HG03354 (cell line): ENCODE measurements around the gene CYB5D1.
A peak's percentile ranks its signal among the peaks of the same experiment; 100 is the strongest.

Experiments
- ATAC-seq: cut with Tn5 transposase; IDR thresholded peaks from one replicate; pipeline ENCODE4 v1.9.1; 2021; ENCODE audit warnings: mild to moderate bottlenecking; ENCODE audit not compliant: unreplicated experiment, poor library complexity, severe bottlenecking

CYB5D1 gene

DNA sequence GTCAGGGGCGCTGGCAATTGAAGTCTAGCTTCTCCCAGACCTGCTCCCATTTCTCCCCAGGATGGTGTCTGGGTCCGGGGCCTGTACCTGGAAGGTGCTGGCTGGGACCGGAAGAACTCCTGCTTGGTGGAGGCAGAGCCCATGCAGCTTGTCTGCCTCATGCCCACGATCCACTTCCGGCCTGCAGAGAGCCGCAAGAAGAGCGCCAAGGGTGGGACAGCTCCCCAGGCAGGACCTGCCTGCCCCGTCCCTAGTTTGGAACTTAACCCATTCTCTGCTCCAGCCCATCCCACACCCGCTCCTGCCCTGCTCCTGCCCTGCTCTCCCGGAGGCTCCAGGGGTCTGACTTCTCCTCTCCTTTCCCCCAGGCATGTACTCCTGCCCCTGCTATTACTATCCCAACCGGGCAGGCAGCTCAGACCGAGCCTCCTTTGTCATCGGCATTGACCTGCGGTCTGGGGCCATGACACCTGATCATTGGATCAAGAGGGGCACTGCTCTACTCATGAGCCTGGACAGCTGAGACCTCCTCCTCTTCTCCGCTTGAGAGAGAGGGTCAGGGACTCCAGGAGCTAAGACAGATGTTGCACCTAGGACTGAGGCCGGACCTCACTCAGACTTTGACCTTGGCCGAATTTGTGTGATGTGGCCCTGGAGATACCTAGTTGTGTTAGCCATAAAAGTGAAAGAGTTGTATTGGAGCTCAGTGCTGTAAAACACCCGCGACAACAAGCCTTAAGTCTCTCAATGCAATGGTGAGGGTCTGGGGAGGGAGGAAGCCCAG, 24.6 kb upstream of the CYB5D1 start:
- ATAC-seq = no peak

- ATAC-seq = peak; percentile 53
These were observed 23.8 kb upstream of the CYB5D1 start, which contains the start of gene KDM6B for GRCh38 chr17:7833795-7834541. Gene KDM6B, plus strand, starts transcription at chr17:7834217. Its CDS starts 11,338 bp downstream, at chr17:7845555.

DNA sequence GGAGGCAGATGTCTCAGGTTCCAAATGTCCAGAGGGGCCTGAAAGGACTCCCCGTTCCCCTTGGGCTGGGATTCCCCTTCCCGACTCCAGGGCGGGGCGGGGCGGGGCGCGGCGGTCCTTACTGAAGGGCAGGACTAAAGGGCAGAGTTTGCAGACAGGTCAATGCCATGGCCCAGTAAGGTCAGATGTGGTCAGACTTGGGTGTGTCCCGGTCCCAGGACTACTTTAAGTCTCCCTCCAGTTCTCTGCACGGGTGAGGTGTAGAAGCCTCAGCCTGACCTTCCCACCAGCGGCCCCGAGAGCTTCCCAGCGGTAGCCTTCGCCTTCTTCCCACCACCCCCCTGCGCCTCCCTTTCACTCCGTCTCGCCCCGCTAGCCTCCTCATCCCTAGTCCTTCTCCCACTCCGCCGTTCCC, 23.3 kb upstream of the CYB5D1 start:
- no peak for ATAC-seq

DNA sequence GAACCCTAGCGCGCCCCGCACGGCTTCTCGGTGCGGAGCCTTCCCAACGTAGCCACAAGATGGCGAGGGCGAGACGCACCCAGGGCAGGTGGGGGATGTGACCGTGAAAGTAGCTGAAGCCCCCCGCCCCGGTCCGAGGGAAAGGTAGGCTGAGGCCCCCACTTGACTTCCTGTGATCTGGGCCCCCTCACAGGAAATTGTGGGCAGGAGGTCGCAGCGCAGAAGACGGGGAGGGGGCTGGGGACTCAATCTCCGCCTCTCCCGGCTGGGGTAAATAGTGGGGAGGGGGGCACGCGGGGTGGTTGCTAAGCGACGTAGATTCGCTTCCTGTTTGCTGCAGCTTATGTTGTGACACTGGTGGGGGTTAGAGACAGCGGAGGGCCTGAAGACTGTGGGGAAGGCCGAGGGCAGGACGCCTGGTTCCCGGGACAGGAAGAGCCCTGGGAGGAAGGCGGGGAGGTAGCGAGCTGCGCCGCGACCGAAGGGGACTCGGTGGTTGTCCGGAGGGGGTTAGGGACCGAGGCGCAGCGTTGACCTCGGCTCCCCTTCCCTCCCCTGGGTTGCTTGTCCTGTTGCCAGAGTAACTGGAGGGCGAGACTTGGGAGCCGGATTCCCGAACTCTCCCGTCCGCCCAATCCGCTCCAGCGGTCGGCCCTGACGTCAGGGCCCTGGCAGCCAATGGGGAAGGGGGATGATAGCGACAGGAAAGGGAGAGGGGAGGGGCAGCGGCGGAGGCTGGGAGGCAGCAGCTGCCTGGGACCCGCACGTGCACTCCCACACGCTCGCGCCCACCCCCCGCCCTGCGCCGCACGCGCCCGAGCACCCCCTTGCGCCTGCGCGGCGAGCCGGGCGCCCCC, 22.6 kb upstream of the CYB5D1 start:
- ATAC-seq = peak; percentile 44

GRCh38 chr17:7835814-7836595, 21.8 kb upstream of the CYB5D1 start:
- peak; percentile 37 for ATAC-seq

GRCh38 chr17:7836596-7837407, 21.0 kb upstream of the CYB5D1 start:
- ATAC-seq = no peak

- no peak for ATAC-seq
These were observed 20.3 kb upstream of the CYB5D1 start for GRCh38 chr17:7837408-7838088.

GRCh38 chr17:7838090-7839075, 19.4 kb upstream of the CYB5D1 start:
- no peak for ATAC-seq

DNA sequence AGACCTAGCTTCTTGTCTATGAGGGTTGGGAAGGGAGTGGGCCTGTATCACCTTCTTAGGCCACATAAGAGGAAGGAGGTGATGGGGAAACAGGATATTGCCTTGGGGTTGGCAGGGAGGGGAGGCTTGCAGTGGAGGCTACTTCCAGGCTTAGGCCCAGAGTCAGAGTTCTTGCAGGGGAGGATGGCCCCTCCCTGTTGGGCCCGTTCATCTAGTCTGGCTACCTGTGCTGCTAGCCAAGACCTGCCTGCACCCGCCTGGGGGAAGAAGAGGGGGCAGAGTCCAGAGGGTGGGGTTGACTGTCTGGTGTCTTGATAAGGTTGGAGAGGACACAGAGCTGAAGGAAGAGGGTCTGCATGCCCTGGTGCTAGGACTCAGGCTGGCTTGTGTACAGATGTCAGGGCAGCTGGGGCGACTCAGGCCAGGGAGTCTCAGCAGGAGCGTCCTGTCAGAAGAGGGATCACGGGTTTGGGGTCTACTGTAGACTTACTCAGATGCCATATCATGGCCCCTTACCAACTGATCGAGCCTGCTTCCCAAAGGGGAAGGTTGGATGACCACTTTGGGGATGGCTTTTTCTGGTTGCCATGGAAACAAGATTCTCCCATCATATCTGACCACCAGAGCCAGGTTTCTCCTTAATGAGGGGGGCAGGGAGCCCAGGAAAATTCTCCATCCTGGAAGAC, 18.5 kb upstream of the CYB5D1 start:
- ATAC-seq = no peak

- ATAC-seq = no peak
These were observed 17.9 kb upstream of the CYB5D1 start for GRCh38 chr17:7839876-7840261.

- ATAC-seq = no peak
These were observed 17.4 kb upstream of the CYB5D1 start for GRCh38 chr17:7840441-7840840.

GRCh38 chr17:7840875-7841274, 16.9 kb upstream of the CYB5D1 start:
- no peak for ATAC-seq

DNA sequence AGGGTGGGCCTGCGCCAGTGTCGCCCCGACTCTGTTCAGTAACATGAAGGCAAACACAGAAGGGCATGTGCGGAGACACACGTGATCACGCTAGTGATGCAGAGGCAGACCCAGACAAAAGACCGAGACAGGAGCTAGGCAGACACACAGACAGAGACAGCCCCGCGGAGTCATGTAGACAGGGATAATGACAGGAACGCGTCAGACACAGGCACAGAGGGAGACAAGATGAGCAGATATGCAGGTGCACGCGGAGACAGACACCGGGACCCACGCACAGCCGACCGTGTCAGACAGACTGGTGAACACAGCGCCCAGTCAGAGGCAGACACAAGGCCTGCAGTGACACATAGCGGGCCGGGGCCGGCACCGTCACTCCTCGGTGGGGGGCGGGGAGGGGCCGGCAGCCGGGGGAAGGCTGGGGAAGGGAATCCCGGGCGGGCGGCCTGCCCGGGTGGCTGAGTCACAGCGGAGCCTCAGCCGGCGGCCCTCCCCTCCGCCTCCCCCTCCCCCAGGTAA, 16.3 kb upstream of the CYB5D1 start:
- no peak for ATAC-seq

- no peak for ATAC-seq
These were observed 15.9 kb upstream of the CYB5D1 start for GRCh38 chr17:7841915-7842379.

GRCh38 chr17:7842380-7843256, 15.2 kb upstream of the CYB5D1 start:
- peak; percentile 0 for ATAC-seq
